Limb (tissue), 2 donors: Measurements from ENCODE around the gene NMUR1.

Source experiments
- DNase-seq, 2 donors: peaks; one replicate each; pipeline ENCODE4 v3.0.0-alpha.2; 2016; ENCODE audit errors: extremely low spot score in 2 of 2

The NMUR1 gene

GRCh38 chr2:231526341-231527090 is 3.7 kb downstream of the NMUR1 start:
- DNase-seq, result no peak

DNA sequence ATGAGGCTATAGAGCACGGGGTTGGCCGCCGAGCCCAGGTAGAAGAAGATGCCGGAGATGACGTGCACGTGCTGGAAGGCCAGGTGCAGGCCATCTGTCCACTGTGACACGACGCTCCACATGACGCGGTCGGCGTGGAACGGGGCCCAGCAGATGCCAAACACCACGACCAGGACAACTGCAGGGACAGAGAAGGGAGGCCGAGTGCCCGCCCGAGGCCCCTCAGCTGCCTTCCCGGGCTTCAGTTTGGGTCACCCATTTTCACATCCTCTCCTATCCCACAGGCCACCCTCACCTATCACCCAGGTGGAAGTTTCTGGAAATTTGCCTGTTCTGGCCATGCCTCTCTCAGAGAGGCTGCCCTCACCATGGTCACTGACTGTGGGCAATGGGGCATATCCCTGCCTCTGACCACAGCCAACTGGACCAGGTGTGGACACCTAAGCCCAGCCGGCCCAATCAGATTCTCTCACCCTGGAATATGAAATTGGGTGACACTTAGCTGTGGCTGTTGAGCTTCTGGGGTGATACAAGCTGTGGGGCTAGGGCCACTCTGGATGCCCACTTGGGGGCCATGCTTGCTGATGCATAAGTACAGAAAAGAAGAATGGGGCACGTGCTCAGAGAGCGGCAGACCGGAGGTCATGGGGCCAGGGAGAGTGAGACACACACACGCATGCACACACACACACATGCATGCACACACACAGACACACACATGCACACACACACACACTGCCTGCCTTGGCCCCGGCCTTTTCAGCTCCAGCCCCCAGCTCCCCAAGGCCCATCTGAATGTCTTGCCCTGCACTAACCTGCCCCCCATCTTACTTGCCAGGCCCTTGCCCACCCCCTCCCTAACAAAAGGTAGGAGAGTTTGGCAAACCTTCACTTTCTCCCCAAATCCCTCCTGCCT is 4.7 kb downstream of the NMUR1 start:
- no peak for DNase-seq

DNA sequence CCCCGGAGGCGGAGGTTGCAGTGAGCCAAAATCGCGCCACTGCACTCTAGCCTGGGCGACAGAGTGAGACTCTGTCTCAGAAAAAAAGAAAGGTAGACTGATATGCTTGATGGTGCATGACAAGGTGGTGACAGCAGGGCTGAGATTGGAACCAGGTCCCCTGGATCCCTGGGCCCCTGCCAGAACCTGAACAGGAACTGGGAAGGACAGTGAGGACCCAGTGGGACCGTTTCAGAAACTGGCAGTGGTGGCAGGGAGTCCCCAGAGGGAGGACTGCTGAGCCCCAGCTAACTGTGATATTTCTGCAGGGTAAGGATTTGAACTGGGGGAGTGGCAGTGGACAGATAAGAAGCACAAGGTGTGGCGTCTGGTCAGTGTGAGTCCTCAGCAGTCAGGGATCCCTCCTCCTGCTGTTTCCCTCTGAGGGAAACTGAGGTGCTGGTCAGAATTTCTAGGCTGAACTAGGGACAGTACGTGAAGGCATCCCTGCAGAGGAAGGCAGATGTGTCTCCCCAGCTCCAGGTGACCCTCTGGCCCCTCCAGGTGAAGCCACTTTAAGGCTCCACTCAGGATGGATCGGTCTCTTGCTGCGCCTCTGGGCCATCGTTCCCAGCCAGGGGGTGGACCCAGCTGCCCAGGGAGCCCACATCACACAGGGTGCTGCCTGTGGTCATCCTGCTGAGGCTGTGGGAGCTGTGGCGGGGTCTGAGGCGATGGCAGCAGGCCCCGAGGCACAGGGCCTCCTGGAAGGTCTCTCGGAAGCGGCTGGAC is 5.6 kb downstream of the NMUR1 start:
- no peak for DNase-seq

DNA sequence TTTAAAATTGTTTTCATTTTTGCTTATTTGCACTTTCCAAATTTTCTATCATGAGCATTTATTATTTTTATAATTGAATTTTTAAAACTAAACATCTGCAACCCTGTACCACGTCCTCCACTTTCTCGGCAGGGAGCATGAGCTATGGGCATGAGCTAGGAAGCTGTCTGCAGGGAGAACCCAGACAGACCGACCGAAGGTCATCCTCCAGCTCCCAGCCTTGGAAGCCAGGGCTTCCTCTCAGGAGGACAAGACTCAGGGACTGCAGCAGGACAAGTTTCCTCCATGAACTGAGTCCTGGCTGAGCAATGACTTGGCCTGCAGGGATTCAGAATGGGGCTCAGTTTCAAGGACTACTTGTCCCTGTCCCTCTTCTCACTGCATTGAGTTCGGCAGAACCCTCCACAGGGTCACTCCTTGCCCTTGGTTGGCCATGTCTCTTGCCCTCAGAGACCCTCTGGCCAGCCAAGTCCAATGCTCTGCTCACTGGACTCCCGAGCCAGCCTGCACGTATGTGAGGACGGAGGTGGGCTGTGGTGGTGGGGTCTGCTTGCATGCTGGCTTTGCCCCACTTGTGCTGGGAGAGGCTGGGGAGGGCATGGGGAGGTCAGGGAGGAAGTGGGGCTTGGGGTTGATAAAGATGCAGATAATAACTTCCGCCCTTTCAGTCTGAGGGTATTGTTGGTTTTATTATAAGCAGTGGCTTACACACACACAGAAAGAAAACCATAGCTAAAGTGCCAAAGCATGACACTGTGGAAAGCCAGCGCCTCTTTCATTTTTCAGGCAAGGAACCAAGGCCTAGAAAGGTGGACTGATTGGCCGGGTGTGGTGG is 6.6 kb downstream of the NMUR1 start:
- no peak for DNase-seq

- no peak for DNase-seq
Observed at GRCh38 chr2:231522418-231523180, 7.6 kb downstream of the NMUR1 start.

DNA sequence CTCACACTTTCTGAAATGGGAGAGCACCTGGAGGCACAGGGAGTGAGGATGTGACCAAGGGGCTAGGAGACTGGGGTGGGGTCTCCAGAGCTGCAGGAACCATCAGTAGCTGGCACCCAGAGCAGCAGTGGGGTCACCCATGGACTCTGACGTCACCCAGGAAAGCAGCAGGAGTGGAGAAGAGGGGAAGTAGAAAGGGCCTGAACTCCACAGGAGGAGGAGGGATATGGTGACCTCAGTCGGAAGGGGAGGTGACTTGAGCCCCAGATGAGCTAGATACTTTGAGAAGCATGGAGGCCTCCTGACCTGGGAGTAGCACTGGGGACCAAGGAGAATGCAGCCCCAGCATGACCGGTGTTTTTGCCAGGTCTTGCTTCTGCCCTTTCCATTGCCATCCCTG is 8.8 kb downstream of the NMUR1 start:
- DNase-seq, result no peak

DNA sequence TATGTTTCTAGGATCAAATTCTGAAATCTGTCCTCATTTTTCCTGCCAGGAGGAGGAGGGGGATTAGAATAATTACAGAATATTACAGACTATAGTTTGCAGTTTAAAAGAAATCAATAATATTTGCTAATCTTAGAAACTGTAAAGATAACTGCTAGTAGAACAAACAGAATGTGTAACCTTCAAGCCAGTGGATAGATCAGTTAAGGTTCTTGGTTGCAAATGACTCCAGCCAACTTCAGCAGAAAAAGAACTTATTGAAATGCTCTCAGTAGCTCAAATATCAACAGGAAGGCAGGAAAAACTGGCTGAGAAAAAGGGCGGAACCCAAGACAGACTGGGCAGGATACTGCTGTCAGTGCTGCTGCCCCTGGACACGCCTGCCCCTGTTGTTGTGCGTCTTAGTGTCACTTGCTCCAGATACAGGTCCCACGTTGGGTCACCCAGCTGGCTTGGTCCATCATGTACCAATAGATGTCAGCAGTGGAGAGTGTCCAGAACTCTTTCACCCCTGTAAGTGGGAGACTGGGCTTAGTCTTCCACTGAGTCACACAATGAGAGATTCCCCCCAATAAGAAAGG is 10.2 kb downstream of the NMUR1 start:
- no peak for DNase-seq

- no peak for DNase-seq
Observed at GRCh38 chr2:231518771-231519170, 11.5 kb downstream of the NMUR1 start.

DNA sequence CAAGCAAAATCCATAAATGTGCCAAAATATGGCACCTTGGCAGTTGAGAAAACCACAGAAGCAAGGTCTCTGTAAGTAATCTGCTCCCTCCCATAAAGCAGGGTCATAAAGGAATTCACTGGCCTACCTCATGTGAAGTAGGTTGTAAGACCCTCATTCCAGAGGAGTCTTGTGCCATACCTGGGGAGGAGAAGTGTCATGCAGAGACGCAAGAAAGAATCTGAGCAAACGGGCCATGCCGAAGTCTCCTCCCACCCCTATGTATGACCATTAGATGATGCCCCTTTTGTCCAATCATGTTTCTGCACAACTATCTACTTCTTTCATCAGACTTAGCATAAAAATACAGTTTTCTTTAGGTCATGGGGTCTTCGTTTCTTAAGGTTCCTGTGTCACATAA is 14.6 kb downstream of the NMUR1 start:
- no peak for DNase-seq

GRCh38 chr2:231514951-231515297 is 15.3 kb downstream of the NMUR1 start:
- no peak for DNase-seq

DNA sequence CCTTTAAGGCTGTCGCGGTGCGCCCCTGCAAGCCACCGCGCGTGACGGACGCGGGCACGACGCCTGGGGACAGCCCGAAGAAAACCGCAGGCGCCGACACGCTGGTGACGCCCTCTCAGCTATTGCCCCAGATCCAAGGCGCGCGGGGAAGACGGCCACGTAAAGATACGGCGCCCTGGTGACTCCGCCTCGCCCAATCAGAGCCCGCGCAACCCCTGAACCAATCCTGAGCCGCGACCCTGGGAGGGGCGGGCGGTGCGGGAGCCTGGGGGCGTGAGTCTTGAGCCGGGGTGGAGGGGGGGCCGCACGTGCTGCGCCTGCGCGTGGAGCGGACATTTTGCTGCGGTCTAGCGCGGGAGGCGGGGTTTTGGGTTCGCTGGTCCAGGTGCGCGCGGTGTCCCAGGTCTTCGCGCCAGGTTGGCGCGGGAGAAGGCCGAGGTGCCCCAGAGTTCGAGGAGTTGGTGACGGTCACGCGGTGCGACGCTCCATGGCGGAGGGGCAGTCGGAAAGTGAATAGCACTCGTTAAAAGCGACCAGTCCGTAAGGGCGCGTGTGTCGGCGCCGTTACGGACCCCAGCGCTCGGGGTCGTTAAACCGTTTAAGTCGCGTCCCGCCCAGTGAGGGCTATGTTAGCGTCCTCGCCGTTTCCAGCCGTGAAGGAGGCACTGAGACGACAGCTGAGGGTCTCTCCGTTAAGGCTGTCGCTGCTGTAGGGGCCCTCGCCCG is 15.9 kb downstream of the NMUR1 start:
- DNase-seq, result peak; percentile 97 to 100

GRCh38 chr2:231513746-231514224 is 16.5 kb downstream of the NMUR1 start:
- DNase-seq, result no peak

DNA sequence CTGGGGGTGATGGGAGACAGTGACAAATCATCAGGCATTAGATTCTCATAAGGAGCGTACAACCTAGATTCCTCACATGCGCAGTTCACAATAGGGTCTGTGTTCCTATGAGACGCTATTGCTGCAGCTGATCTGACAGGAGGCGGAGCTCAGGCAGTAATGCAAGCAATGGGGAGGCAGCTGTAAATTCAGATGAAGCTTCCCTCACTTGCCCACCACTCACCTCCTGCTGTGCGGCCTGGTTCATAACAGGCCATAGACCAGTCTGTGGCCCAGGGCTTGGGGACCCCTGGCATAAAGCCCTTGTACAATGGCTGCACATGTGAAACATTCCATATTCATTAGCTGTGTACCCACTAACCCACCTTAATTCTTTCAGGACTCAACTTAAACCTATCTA is 18.0 kb downstream of the NMUR1 start:
- DNase-seq, result peak in 1 of 2 donors; percentile 56

GRCh38 chr2:231503766-231504165 is 26.5 kb downstream of the NMUR1 start:
- DNase-seq, result no peak

DNA sequence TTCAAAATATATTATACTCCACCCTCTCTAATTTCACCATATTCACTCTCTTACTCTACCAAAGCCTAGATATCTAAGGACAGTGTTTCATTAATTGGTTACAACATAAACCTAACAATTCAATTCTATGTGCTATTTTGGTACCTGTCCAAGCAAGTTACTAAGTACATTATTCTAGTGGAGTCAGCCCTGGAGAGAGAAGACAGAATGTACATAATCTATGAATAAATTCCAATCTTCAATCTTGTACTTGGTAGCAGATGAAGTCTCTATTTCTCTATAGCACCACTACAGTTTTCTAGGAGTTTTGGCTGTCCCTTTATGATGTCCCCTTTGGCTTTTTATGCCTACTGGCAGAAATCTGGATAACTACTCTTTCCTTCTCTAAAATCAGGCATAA is 27.6 kb downstream of the NMUR1 start:
- DNase-seq, result no peak

DNA sequence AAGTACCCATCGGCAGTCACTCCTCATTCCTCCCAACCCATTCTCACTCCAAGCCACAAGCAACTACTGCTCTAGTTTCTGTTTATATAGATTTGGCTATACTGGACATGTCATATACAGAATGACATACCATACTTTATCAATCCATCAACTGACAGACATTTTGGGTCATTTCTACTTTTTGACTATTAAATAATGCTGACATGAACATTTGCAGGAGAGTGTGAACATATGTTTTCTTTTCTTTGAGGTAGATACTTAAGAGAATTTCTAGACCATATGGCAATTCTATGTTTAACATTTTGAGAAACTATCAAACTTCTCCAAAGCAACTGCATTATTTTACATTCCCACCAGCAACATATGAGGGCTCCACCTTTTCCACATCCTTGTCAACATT is 32.6 kb downstream of the NMUR1 start:
- no peak for DNase-seq

DNA sequence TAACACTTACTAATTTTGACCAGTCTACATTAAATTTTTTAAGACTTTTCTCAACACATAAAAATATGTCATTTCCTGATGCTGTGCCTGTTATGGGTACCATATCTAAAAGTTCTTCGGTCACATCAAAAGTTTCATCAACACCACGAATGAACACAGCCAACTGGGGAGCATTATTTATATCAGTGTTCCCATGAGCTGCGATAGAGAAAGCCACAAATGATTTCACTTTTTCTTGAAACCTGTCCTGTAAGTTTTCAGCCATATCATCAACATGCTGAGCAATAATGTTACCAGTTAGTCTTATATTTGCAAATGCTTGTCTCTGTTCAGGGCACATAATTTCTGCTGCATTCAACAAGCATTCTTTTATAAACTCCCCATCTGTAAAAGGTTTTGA is 35.6 kb downstream of the NMUR1 start:
- no peak for DNase-seq

DNA sequence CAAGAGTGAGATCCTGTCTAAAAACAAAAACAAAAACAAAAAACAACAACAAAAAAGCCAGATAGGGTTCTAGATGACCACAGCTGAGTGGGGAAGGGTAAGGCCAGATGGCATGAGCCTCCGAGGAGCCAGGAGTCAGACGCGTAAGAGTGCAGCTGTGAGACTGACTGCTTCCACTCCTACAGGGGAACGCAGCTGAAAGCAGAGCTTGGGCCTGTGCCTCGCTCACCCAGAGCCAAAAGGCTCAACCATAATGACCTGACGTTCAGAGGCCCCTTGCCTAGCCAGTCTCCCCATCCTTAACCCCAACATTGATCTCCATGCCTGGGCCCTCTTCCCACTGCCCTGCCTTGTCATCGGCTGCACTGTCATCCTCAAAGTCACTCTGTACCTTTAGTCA is 39.4 kb downstream of the NMUR1 start:
- no peak for DNase-seq

GRCh38 chr2:231489990-231490389 is 40.3 kb downstream of the NMUR1 start:
- DNase-seq, result no peak
